GM23248 (cell line): ENCODE data around the gene PIP5KL1.

Source experiments
- EZH2 ChIP-seq: fragments of 200-600 bp; sonication (generic); IDR thresholded peaks from 2 replicates; pipeline ENCODE4 v1.6.1; 2018; ENCODE audit warnings: antibody characterized with exemption, mild to moderate bottlenecking; ENCODE audit not compliant: insufficient read depth, poor library complexity, severe bottlenecking
- EZH2phosphoT487 ChIP-seq: fragments of 200-600 bp; sonication (generic); IDR thresholded peaks from 2 replicates; pipeline ENCODE4 v1.6.1; 2018; ENCODE audit warnings: antibody characterized with exemption, moderate library complexity, mild to moderate bottlenecking, low read depth; ENCODE audit not compliant: insufficient read depth

GRCh38 chr9:127961155-127961490, 30.5 kb upstream of the PIP5KL1 start:
- TF ChIP-seq EZH2phosphoT487, result no peak
- TF ChIP-seq EZH2, result no peak
